Heart left ventricle (tissue), 13 donors: ENCODE data around the gene CLDN24.

ENCODE experiments used
- CTCF ChIP-seq, 12 donors: fragments of 200-600 bp; sonication (generic) in 4 of 12; IDR thresholded peaks; one replicate each; pipeline versions ENCODE4 v1.5.0 to v1.8.0; 2018 to 2022; ENCODE audit warnings: antibody characterized with exemption in 12 of 12, mild to moderate bottlenecking in 5 of 12
- POLR2A ChIP-seq, 2 donors: fragments of 450-650 bp; IDR thresholded peaks; one replicate each; pipeline ENCODE4 v1.6.1; 2017; ENCODE audit warnings: antibody characterized with exemption in 2 of 2, mild to moderate bottlenecking in 2 of 2, moderate library complexity in 2 of 2
- donor health status: ischemic (EF 13 %, LVEDD 7.1; RV severe dilation, severe dysfunction).
- donor health status: DM: no; HTN: yes; CAD: no.
- donor health status: DM: no; HTN: no; CAD: no.
- donor health status: ischemic (EF 25% LVEDD 6.9; RV normal size, moderate dysfunction).
- donor health status: ischemic (EF 25% LVEDD 5.7; RV mildly dilated, moderate dysfunction).
- donor health status: ischemic (EF 35%, LVEDD 5.7; RV mildly dilated, moderate dysfunction).
- donor health status: nonischemic (EF 11% LVEDD 7.7; RV severe dilation, severe dysfunction).
- donor health status: DM: yes; HTN: yes; CAD: no.
- donor health status: PGD.
- donor health status: ischemic (EF 29% LVEDD 5.4; RV normal size, mild dysfunction).
- donor health status: nonischemic (EF 23%, LVEDD 6.1; RV moderate dilation, normal function).

GRCh38 chr4:183335369-183335940 lies 13.2 kb upstream of the CLDN24 start:
- TF ChIP-seq CTCF (IDR thresholded peaks at IDR 0.05) (no peak), POLR2A (IDR thresholded peaks at IDR 0.05) (no peak)
